HG02981 (cell line): ENCODE data around the gene CEP170B.
"Not testable (repeated sequence)": the region's sequence is repeated elsewhere in the genome, so short reads cannot be mapped to it uniquely, and the experiment has no call there.

Source experiments
- ATAC-seq: cut with Tn5 transposase; IDR thresholded peaks from one replicate; pipeline ENCODE4 v1.9.1; 2021; ENCODE audit warnings: mild to moderate bottlenecking, moderate library complexity; ENCODE audit not compliant: unreplicated experiment

Gene CEP170B

DNA sequence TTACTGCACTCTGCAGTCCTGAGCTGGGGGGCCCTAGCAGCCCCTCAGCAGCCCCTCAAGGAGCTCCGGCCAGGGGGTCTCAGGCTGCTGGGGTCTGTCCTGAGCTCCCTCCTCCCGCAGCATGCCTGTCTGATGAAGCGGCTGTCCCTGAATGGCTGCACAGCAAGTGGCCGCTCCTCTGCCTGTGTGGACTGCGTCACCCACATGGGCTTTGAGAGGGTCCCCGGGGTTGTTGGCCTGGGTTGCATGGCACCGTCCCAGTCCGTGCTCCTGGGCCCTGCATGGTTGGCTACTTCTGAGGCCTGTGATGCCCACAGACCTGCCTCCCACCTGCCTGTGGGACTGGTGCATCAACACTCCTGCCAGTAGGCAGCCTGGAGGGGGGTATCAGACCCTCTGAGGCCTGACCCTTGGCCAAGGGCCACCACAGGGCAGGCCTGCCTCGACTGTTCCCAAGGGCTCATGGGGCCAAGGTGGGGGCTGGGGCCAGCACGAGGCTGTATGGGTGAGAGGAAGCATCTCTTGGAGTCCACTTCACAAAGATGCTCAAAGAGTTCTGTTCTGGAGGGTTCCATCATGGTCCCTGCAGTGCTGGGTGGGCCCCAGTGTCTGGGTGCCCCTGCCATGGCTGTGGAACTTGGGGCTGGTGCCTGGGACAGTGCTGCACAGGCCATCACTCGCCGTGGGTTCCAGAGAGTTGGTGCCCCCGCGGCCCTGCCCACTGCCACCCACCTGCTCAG lies 12.2 kb downstream of the CEP170B start:
- ATAC-seq: no peak

DNA sequence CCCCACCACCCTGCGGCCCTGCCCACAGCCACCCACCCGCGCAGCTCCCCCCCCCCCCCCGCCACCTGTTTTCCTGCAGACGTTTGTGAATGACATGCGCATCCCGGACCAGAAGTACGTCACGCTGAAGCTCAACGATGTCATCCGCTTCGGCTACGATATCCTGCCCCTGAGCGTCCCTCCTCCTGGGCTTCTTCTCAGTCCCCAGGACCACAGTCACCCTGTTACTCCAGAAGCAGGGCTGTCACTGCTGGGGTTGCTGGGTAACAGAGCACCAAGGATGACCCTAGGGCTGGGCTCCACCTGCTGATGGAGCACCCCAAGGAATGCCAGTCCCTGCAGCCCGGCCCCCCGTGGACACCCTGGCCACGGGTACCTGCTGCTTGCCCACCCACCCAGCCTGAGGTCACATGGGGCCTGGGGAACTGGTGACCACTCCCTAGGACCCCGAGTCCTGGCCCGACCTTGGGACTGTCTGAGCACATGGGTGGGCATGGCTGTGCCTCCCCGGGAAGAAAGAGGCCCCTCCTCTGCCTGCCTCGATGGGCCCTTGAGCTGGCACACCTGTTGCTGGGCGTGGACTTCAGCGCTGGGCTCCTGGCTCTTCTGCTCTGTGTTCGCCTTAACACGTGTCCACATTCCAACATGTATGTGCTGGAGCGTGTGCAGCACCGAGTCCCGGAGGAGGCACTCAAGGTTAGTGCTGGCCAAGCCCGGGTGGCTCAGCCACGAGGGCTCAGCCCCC lies 12.9 kb downstream of the CEP170B start:
- ATAC-seq: no peak

DNA sequence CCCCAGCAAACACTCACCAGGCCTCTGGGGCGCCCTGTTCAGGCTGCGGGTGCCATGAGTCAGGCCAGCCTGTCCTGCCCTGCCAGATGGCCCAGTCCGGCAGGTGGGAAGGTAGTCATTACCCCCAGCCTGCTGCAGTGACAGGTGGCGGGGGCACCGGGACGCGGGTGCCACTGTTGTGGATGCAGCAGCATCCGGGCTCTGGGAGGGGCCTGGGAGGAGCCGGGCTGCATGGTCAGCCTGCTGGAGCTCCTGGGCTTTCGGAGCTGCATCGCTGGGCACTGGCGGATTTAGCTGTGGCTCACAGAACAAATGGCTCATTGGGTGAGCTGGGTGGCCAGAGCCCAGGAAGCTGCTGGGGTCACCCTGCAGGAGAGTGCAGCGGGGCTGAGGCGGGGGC lies 13.5 kb downstream of the CEP170B start:
- ATAC-seq: no peak

DNA sequence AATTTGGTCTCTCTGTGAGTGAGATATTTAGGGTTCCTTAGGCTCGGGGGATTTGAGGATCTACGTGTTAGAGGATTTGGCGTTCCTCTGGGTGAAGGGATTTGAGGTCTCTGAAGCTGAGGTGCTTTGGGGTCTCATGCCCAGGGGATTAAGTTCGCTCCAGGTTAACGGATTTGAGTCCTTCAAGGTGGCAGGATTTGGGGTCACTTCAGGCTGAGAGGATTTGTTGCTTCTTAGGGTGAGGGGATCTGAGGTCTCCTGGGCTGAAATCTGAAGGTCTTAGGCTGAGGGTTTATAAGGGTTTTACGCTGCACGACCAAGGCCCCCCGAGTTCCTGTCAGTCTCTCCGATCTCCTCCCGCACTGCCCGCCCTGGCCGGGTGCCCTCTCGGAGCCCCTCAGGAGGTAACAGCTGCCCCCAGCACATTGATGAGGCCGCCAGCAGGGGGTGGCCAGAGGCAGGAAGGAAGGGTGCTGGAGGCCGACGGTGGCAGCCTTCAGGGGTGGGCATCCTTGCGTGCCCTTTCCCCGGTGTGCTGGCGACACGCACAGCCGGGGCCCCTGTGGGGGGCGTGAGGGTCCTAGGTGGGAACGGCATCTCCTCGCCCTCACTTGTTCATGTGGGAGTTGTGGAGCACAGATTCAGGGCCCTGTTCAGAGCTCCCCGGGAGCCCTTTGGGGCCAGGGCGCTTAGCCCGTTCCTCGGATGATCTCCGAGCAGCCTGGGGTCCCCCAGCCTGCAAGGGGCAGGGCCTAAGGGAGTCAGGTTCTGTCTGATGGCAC lies 14.3 kb downstream of the CEP170B start:
- no peak for ATAC-seq

- no peak for ATAC-seq
These were observed 15.0 kb downstream of the CEP170B start for GRCh38 chr14:104879983-104880565.

DNA sequence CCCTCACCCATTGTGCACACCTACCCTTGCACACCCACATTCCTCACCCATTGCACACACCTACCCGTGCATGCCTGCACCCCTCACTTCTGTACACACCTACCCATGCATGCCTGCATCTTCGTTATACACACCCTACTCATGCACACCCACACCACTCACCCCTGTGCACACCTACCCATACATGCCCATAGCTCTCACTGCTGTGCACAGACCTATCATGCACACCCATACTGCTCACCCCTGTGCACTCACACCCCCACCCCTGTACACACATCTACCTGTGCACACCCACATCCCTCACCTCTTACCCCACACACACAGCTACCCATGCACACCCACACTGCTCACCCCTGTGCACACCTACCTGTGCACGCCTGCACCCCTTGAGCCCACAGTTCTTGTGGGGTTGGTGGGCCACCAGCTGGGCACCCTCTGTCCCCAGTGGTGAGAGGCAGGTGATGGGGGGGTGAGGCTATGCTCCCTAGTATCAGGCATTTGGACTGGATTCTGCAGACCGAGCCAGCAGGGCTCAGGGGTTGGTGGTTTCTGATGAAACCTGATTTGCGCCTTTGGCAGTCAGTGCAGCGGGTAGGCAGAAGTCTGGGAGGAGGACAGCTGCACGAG lies 15.6 kb downstream of the CEP170B start:
- no peak for ATAC-seq

- ATAC-seq: no peak
These were observed 16.4 kb downstream of the CEP170B start for GRCh38 chr14:104881369-104881979.

- no peak for ATAC-seq
These were observed 17.4 kb downstream of the CEP170B start for GRCh38 chr14:104882325-104882973.

DNA sequence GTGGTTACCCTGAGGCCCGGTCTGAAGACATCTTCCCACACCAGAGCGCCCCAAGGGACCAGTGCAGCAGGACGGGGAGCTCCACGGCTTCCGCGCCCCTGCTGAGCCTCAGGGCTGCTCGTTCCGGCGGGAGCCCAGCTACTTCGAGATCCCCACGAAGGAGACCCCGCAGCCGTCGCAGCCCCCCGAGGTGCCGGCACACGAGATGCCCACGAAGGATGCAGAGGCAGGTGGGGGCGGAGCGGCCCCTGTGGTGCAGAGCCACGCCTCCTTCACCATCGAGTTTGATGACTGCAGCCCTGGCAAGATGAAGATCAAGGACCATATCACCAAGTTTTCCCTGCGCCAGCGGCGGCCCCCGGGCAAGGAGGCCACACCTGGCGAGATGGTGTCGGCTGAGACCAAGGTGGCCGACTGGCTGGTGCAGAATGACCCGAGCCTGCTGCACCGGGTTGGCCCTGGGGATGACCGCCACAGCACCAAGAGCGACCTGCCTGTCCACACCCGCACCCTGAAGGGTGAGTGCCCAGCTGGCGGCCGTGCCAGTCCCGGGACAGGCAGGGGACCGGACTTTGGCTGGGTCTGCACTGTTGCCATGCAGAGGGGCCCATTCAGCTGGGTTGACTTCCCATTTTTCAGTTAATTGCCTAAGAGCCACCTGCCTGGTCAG lies 18.1 kb downstream of the CEP170B start:
- ATAC-seq: no peak

- no peak for ATAC-seq
These were observed 18.8 kb downstream of the CEP170B start for GRCh38 chr14:104883681-104884361.

GRCh38 chr14:104884381-104884780 lies 19.3 kb downstream of the CEP170B start:
- not testable (repeated sequence) for ATAC-seq

GRCh38 chr14:104885031-104885972 lies 20.2 kb downstream of the CEP170B start:
- ATAC-seq: no peak

GRCh38 chr14:104885973-104886689 lies 21.1 kb downstream of the CEP170B start:
- no peak for ATAC-seq

DNA sequence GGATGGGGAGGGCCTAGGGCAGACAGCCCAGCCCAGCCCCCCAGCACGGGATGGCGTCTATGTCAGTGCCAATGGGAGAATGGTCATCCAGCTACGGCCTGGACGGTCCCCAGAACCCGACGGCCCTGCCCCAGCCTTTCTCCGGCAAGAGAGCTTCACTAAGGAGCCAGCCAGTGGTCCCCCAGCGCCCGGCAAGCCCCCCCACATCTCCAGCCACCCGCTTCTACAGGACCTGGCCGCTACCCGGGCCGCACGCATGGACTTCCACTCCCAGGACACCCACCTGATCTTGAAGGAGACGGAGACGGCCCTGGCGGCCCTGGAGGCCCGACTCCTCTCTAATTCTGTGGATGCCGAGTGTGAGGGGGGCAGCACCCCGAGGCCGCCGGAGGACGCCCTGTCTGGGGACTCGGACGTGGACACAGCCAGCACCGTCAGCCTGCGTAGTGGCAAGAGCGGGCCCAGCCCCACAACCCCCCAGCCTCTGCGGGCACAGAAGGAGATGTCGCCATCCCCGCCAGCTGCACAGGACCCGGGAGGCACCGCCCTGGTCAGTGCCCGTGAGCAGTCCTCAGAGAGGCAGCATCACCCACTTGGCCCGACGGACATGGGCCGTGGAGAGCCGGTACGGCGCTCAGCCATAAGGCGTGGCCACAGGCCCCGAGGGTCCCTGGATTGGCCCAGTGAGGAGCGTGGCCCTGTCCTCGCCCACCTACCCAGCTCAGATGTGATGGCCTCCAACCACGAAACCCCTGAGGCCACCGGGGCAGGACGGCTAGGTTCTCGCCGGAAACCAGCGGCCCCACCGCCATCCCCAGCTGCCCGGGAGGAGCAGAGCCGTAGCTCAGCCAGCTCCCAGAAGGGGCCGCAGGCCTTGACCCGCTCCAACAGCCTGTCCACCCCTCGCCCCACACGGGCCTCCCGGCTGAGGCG lies 21.9 kb downstream of the CEP170B start:
- no peak for ATAC-seq

GRCh38 chr14:104887623-104888488 lies 22.8 kb downstream of the CEP170B start:
- ATAC-seq: no peak
